C4-2B (cell line): ENCODE results near the gene MAP4K1.

ENCODE experiments used
- ZFX ChIP-seq: fragments of 450-650 bp; IDR thresholded peaks from 2 replicates; pipeline ENCODE4 v1.6.1; 2017
- TF ChIP-seq, protein P1 (sequence below): fragments of 450-650 bp; conservative IDR thresholded peaks from 2 replicates; pipeline ENCODE4 v1.5.1; 2017; ENCODE audit warnings: mild to moderate bottlenecking

DNA sequence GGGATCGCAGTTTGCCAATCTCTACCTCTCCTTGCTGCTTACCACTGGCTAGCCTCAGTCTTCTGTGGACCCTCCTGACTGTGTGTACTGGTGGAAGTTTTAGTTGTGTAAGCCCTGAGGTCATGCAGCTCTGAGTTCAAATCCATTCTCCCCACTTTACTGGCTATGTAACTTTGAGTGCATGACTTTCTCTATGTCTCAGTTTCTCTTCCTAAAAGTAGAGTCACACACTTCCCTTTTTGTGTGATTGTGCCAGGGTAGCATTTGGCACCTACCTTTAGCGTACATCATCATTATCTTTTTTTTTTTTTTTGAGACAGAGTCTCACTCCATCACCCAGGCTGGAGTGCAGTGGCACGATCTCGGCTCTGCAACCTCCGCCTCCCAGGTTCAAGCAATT lies 70.3 kb downstream of the MAP4K1 start:
- TF ChIP-seq, protein P1, sequence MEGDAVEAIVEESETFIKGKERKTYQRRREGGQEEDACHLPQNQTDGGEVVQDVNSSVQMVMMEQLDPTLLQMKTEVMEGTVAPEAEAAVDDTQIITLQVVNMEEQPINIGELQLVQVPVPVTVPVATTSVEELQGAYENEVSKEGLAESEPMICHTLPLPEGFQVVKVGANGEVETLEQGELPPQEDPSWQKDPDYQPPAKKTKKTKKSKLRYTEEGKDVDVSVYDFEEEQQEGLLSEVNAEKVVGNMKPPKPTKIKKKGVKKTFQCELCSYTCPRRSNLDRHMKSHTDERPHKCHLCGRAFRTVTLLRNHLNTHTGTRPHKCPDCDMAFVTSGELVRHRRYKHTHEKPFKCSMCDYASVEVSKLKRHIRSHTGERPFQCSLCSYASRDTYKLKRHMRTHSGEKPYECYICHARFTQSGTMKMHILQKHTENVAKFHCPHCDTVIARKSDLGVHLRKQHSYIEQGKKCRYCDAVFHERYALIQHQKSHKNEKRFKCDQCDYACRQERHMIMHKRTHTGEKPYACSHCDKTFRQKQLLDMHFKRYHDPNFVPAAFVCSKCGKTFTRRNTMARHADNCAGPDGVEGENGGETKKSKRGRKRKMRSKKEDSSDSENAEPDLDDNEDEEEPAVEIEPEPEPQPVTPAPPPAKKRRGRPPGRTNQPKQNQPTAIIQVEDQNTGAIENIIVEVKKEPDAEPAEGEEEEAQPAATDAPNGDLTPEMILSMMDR, result no peak
- no peak for TF ChIP-seq ZFX
